Measurements from ENCODE around the gene GAS7.

Gene GAS7

DNA sequence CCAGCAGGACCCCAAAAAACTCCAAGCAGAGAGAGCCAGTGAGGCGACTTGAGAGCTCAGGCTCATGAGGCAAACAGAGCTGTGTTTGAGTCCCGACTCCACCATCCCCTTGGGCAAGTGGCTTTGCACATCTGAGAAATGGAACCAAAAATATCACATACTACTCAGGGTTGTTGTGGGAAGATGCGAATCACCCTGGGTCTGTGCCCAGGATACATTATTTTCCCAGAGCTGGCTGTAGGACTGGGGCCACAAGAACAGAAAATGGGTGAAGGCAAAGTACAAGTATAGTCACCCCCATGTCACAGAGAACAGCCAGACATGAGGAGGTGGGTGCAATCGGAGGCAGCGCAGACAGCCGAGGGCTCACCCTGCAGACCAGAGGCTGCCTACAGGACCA, 127.3 kb downstream of the GAS7 start:
- DNase-seq (ENCODE audit: low spot score), result no peak
- no peak for TF ChIP-seq CTCF (IDR thresholded peaks at IDR 0.05; ENCODE audit: extremely low read depth, insufficient read depth, missing control alignments)
- in situ Hi-C loops (cut with MboI; ENCODE audit: low pct_unique_long_range_greater_than_20kb, low sequenced_read_pairs, unreplicated experiment), result no loop called here

DNA sequence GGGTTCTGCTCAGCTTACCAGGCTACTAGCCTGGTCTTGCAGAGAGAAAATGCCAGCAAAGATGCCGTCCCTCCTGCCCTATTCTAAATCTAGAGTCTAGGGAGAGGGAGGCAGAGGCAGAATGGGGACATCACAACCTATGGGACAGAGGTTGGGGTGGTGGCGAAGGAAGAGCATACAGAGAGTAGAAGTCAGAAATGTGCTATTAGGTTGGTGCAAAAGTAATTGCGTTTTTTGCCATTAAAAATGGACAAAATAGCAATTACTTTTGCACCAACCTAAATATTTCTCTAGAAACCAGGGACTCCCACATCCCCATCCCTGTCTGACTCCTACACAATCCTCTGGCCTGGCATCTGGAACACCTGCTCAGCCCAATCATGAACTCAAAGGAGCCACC, 127.7 kb downstream of the GAS7 start:
- no peak for TF ChIP-seq CTCF (IDR thresholded peaks at IDR 0.05; ENCODE audit: extremely low read depth, insufficient read depth, missing control alignments)
- DNase-seq (ENCODE audit: low spot score), result no peak
- in situ Hi-C loops (cut with MboI; ENCODE audit: low pct_unique_long_range_greater_than_20kb, low sequenced_read_pairs, unreplicated experiment), result no loop called here

DNA sequence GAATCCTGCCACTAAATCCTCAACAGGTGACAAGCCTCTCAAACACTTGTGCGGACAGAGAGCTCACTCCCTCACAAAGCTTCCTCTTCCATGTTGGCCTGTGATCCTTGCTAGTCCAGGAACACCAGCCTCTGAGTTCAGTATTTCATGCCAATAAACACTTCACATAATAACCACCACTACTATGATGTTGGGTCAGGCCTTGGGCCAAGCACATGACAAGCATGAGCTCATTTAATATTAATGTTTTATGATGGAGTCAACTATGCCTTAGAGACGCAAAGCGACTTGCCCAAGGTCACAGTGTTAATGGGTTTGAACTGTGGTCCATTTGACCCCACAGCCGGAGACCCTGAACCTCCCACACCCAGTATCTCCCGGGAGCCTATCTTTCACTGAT, 129.1 kb downstream of the GAS7 start:
- no peak for TF ChIP-seq CTCF (IDR thresholded peaks at IDR 0.05; ENCODE audit: extremely low read depth, insufficient read depth, missing control alignments)
- no peak for DNase-seq (ENCODE audit: low spot score)
- in situ Hi-C loops (cut with MboI; ENCODE audit: low pct_unique_long_range_greater_than_20kb, low sequenced_read_pairs, unreplicated experiment), result no loop called here

- in situ Hi-C loops (cut with MboI; ENCODE audit: low pct_unique_long_range_greater_than_20kb, low sequenced_read_pairs, unreplicated experiment), result no loop called here
- no peak for TF ChIP-seq CTCF (IDR thresholded peaks at IDR 0.05; ENCODE audit: extremely low read depth, insufficient read depth, missing control alignments)
- DNase-seq (ENCODE audit: low spot score), result no peak
Measured at GRCh38 chr17:10067446-10068143, 130.8 kb downstream of the GAS7 start.

DNA sequence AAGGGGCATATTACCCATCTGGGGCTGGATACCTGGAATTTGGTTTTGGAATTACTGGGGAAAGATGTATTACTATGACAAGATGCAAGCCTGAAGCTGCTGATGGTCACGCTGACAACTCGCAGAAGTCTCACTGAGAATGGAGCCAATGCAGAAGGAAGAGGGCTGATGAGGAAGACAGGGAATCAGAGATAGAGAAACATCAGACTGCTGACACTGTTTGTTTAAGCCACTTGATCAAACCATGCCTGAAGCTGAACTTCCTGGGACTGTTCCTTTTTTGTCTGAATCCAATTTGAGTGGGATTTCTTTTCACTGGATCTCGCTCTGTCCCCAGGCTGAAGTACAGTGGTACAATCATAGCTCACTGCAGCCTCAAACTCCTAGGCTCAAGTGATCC, 133.9 kb downstream of the GAS7 start:
- in situ Hi-C loops (cut with MboI; ENCODE audit: low pct_unique_long_range_greater_than_20kb, low sequenced_read_pairs, unreplicated experiment), result no loop called here
- DNase-seq (ENCODE audit: low spot score), result no peak
- TF ChIP-seq CTCF (IDR thresholded peaks at IDR 0.05; ENCODE audit: extremely low read depth, insufficient read depth, missing control alignments), result no peak

GRCh38 chr17:10063730-10064241, 134.6 kb downstream of the GAS7 start:
- in situ Hi-C loops (cut with MboI; ENCODE audit: low pct_unique_long_range_greater_than_20kb, low sequenced_read_pairs, unreplicated experiment), result no loop called here
- DNase-seq (ENCODE audit: low spot score), result no peak

More at GRCh38 chr17:10063730-10064241, 134.6 kb downstream of the GAS7 start:
- TF ChIP-seq CTCF (IDR thresholded peaks at IDR 0.05; ENCODE audit: extremely low read depth, insufficient read depth, missing control alignments), result no peak

All from GM13977 (cell line).